Endothelial cell of umbilical vein (primary cell): ENCODE data around the gene CEP20. TPM values are rescaled to one million over a fixed set of nuclear protein-coding genes. Genes with fewer than 3 reads are reported as not detected.

Experiments
- BruUV-seq: library from RNA; stranded (reverse); fragments of 400-500 nt; replicated peaks from 2 replicates; lab custom pipeline; 2021; lab: Mats Ljungman, UMichigan
- CTCF ChIA-PET: fragments of 300-600, 350-600 bp; sonication (Branson Sonifier 250); formaldehyde crosslinking; loops from one replicate; lab custom pipeline; 2021; ENCODE audit warnings: antibody characterized with exemption, inconsistent platforms; lab: Charles Lee
- POLR2A ChIA-PET: fragments of 300-600, 350-600 bp; sonication (Branson Sonifier 250); formaldehyde crosslinking; loops from one replicate; lab custom pipeline; 2021; ENCODE audit warnings: antibody characterized with exemption, inconsistent platforms; lab: Charles Lee
- DNase-seq: peaks from one replicate; pipeline ENCODE4 v3.0.0-alpha.2; 2011; ENCODE audit warnings: low read depth, low spot score
- FAIRE-seq: peaks from 2 replicates; lab custom pipeline; 2011; peaks lifted over from hg19 to GRCh38; lab: Jason Lieb, UNC
- H2AFZ ChIP-seq: 2 replicates; pipeline ENCODE4 v1.6.0; 2012; ENCODE audit warnings: low read depth, low read length, control low read depth, inconsistent platforms
- H3K27ac ChIP-seq: 2 replicates; pipeline ENCODE4 v1.5.1; 2011; ENCODE audit warnings: low read depth, mild to moderate bottlenecking, control low read depth, low read length, moderate library complexity; ENCODE audit not compliant: insufficient read depth
- H3K27me3 ChIP-seq, 2 experiments: 2 replicates each; pipeline versions ENCODE4 v1.6.0 to v1.6.1; 2011; ENCODE audit warnings: low read length in 2 of 2, mixed read lengths in 1 of 2; ENCODE audit not compliant: control insufficient read depth in 2 of 2, insufficient read depth in 2 of 2
- H3K36me3 ChIP-seq, 2 experiments: 2 replicates in 1 of 2; 3 replicates in 1 of 2; pipeline ENCODE4 v1.5.1; 2011; ENCODE audit warnings: low read length in 2 of 2, mild to moderate bottlenecking in 1 of 2, moderate library complexity in 1 of 2; ENCODE audit not compliant: control insufficient read depth in 2 of 2, insufficient read depth in 2 of 2; ENCODE audit errors: extremely low read depth in 1 of 2
- H3K4me1 ChIP-seq: 3 replicates; pipeline ENCODE4 v1.5.1; 2011; ENCODE audit warnings: mild to moderate bottlenecking, low read length; ENCODE audit not compliant: control insufficient read depth, insufficient read depth; ENCODE audit errors: extremely low read depth
- H3K4me2 ChIP-seq: 2 replicates; pipeline ENCODE4 v1.6.1; 2011; ENCODE audit warnings: low read length, control low read depth, mixed read lengths; ENCODE audit not compliant: insufficient read depth
- H3K4me3 ChIP-seq, 3 experiments: fragments of 200-600 bp in 1 of 3; sonication (generic), shearing (Covaris generic) in 1 of 3; replicated peaks in 1 of 3; 2 replicates each; pipeline ENCODE4 v1.5.1; 2011 to 2016; ENCODE audit warnings: control low read depth in 3 of 3, low read length in 3 of 3, mild to moderate bottlenecking in 2 of 3, inconsistent platforms in 1 of 3, low read depth in 1 of 3, moderate library complexity in 1 of 3; ENCODE audit not compliant: insufficient read depth in 1 of 3
- H3K79me2 ChIP-seq: 2 replicates; pipeline ENCODE4 v1.6.0; 2012; ENCODE audit warnings: low read length, inconsistent platforms; ENCODE audit not compliant: control insufficient read depth, insufficient read depth
- H3K9ac ChIP-seq: replicated peaks from 2 replicates; pipeline ENCODE3; 2011; ENCODE audit warnings: low read length, control low read depth; ENCODE audit not compliant: insufficient read depth; ENCODE audit errors: extremely low read depth
- H3K9me1 ChIP-seq: replicated peaks from 3 replicates; pipeline ENCODE4 v1.6.0; 2011; ENCODE audit warnings: mild to moderate bottlenecking, low read length; ENCODE audit not compliant: control insufficient read depth, insufficient read depth; ENCODE audit errors: extremely low read depth
- H3K9me3 ChIP-seq: replicated peaks from 2 replicates; pipeline ENCODE4 v1.5.1; 2012; ENCODE audit warnings: low read length, inconsistent platforms; ENCODE audit not compliant: control insufficient read depth, insufficient read depth
- H4K20me1 ChIP-seq: replicated peaks from 2 replicates; pipeline ENCODE3; 2011; ENCODE audit warnings: mild to moderate bottlenecking, low read length; ENCODE audit not compliant: control insufficient read depth, insufficient read depth; ENCODE audit errors: extremely low read depth
- CTCF ChIP-seq, 2 donors: IDR thresholded peaks; 1 replicate in 1 of 2; 2 replicates in 1 of 2; pipeline ENCODE4 v1.5.1; 2011; ENCODE audit warnings: low read length in 2 of 2, mild to moderate bottlenecking in 2 of 2, moderate library complexity in 2 of 2, control low read depth in 1 of 2, inconsistent platforms in 1 of 2, low read depth in 1 of 2; ENCODE audit not compliant: insufficient read depth in 1 of 2; ENCODE audit errors: extremely low read depth in 1 of 2
- EZH2 ChIP-seq: IDR thresholded peaks from 2 replicates; pipeline ENCODE4 v1.6.1; 2012; ENCODE audit warnings: borderline replicate concordance, low read depth, mild to moderate bottlenecking, moderate library complexity, low read length, inconsistent platforms; ENCODE audit not compliant: severe bottlenecking
- FOS ChIP-seq: IDR thresholded peaks from 2 replicates; pipeline ENCODE4 v1.6.1; 2011; ENCODE audit warnings: mild to moderate bottlenecking, low read length, moderate library complexity, borderline replicate concordance; ENCODE audit not compliant: insufficient read depth
- GATA2 ChIP-seq: IDR thresholded peaks from 2 replicates; pipeline ENCODE4 v1.7.0; 2011; ENCODE audit warnings: low read depth, mild to moderate bottlenecking, moderate library complexity, mixed read lengths, low read length; ENCODE audit not compliant: insufficient read length, insufficient read depth
- JUN ChIP-seq: IDR thresholded peaks from 2 replicates; pipeline ENCODE4 v1.6.1; 2011; ENCODE audit warnings: borderline replicate concordance, low read depth; ENCODE audit not compliant: insufficient read length, insufficient read depth
- MAX ChIP-seq: IDR thresholded peaks from 2 replicates; pipeline ENCODE4 v1.6.1; 2011; ENCODE audit not compliant: insufficient read depth, insufficient read length
- MYC ChIP-seq: IDR thresholded peaks from one replicate; pipeline ENCODE4 v1.6.1; 2011; ENCODE audit warnings: mild to moderate bottlenecking, low read depth, low read length
- POLR2A ChIP-seq: IDR thresholded peaks from 2 replicates; pipeline ENCODE4 v1.6.1; 2012; ENCODE audit warnings: low read depth, mild to moderate bottlenecking, control low read depth, low read length
- POLR2AphosphoS5 ChIP-seq: IDR thresholded peaks from 2 replicates; pipeline ENCODE4 v1.6.1; 2012; ENCODE audit warnings: low read depth, mild to moderate bottlenecking, control low read depth, low read length, moderate library complexity; ENCODE audit not compliant: insufficient read depth
- dilution Hi-C: fragments of 300-500 bp; cut with MboI; formaldehyde crosslinking; loops from one replicate; pipeline ENCODE4 v1.15.0; 2019; ENCODE audit warnings: low sequenced_read_pairs; ENCODE audit not compliant: extremely low pct_ligation_motif_present
- intact Hi-C: fragments of 100-400 bp; cut with micrococcal nuclease; formaldehyde crosslinking; loops from one replicate; pipeline ENCODE4 v1.10.0; 2022
- polyA plus RNA-seq, 4 experiments: library from polyadenylated mRNA; depleted of rRNA in 3 of 4; stranded (reverse) in 3 of 4; unstranded in 1 of 4; fragments of >200 nt; gene quantifications; 2 replicates each; pipeline versions ENCODE4 v1.2.1 to v1.2.3, GENCODE V29; 2011 to 2012; ENCODE audit warnings: missing spikeins in 1 of 4
- total RNA-seq: library from RNA; stranded (reverse); gene quantifications from 2 replicates; pipeline ENCODE4 v1.2.3, GENCODE V29; 2021

Gene CEP20
- total and polyA plus RNA-seq, 2 donors (not counting 3 experiments of a cell fraction or from before 2014, with no cell fraction given): 9.5 to 28.0 TPM

GRCh38 chr16:15836965-15837611 is 51.3 kb downstream of the CEP20 start:
- no peak overlapping the region for H3K4me3 ChIP-seq
- no peaks in the 10 kb centered on the region for H3K9me1 ChIP-seq
- H3K36me3 ChIP-seq: no peaks in the 10 kb centered on the region
- no peak overlapping the region for H3K4me2 ChIP-seq
- H3K9ac ChIP-seq: no peak overlapping the region
- H3K79me2 ChIP-seq: no peaks in the 10 kb centered on the region
- FAIRE-seq (no peak), DNase-seq (no peak)
- no peak overlapping the region for H3K27ac ChIP-seq
- H3K27me3 ChIP-seq: no peaks in the 10 kb centered on the region
- ChIA-PET CTCF (interaction anchor here (2.5 to 5.0 kb wide), 2 partner anchors 11 to 15 kb away, joined by 8 to 44 read pairs; no protein-coding TSS in a partner anchor), POLR2A (no interaction called here)
- intact Hi-C loops (no loop called here), dilution Hi-C loops (no loop called here)
- no TSS peak for BruUV-seq
- no peaks in the 10 kb centered on the region for H4K20me1 ChIP-seq
- H3K9me3 ChIP-seq: no peaks in the 10 kb centered on the region
- no peaks in the 10 kb centered on the region for H3K4me1 ChIP-seq
- no peak overlapping the region for H2AFZ ChIP-seq
- TF ChIP-seq MAX (no peak), CTCF (IDR thresholded peaks at IDR 0.05; ENCODE audit: extremely low read depth in 1 of 2, insufficient read depth in 1 of 2, low read depth in 1 of 2, low read length in 2 of 2) (no peak), JUN (no peak), GATA2 (no peak), POLR2A (no peak), FOS (no peak), EZH2 (no peak), MYC (no peak), POLR2AphosphoS5 (no peak)
